HL-60 (cell line): ENCODE measurements around the gene EPS8L3.
"Not testable (repeated sequence)": the region's sequence is repeated elsewhere in the genome, so short reads cannot be mapped to it uniquely, and the experiment has no call there.

Experiments used
- GABPA ChIP-seq: IDR thresholded peaks from 2 replicates; pipeline ENCODE4 v1.6.1; 2012; ENCODE audit warnings: low read depth
- TF ChIP-seq, protein P1 (sequence below): IDR thresholded peaks from one replicate; pipeline ENCODE4 v1.5.1; 2011; ENCODE audit warnings: low read length, control low read depth, inconsistent platforms; ENCODE audit not compliant: insufficient read depth
- TF ChIP-seq, protein P2 (sequence below): IDR thresholded peaks from 2 replicates; pipeline ENCODE4 v1.6.1; 2012; ENCODE audit warnings: low read depth; ENCODE audit not compliant: insufficient replicate concordance

DNA sequence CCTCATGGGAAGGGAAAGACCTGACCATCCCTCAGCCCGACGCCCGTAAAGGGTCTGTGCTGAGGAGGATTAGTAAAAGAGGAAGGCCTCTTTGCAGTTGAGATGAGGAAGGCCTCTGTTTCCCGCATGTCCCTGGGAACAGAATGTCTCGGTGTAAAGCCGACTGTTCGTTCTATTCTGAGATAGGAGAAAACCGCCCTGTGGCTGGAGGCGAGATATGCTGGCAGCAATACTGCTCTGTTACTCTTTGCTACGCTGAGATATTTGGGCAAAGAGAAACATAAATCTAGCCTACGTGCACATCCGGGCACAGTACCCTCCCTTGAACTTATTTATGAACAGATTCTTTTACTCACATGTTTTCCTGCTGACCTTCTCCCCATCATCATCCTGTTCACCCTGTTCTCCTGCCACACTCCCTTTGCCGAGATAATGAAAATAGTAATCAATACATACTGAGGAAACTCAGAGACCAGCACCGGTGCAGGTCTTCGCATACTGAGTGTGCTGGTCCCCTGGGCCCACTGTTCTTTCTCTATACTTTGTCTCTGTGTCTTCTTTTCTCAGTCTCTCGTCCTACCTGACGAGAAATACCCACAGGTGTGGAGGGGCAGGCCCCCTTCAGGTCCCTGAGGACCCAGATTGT is 3.4 kb upstream of the EPS8L3 start:
- TF ChIP-seq, protein P1, sequence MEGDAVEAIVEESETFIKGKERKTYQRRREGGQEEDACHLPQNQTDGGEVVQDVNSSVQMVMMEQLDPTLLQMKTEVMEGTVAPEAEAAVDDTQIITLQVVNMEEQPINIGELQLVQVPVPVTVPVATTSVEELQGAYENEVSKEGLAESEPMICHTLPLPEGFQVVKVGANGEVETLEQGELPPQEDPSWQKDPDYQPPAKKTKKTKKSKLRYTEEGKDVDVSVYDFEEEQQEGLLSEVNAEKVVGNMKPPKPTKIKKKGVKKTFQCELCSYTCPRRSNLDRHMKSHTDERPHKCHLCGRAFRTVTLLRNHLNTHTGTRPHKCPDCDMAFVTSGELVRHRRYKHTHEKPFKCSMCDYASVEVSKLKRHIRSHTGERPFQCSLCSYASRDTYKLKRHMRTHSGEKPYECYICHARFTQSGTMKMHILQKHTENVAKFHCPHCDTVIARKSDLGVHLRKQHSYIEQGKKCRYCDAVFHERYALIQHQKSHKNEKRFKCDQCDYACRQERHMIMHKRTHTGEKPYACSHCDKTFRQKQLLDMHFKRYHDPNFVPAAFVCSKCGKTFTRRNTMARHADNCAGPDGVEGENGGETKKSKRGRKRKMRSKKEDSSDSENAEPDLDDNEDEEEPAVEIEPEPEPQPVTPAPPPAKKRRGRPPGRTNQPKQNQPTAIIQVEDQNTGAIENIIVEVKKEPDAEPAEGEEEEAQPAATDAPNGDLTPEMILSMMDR: not testable (repeated sequence)
- not testable (repeated sequence) for TF ChIP-seq GABPA
- TF ChIP-seq, protein P2, sequence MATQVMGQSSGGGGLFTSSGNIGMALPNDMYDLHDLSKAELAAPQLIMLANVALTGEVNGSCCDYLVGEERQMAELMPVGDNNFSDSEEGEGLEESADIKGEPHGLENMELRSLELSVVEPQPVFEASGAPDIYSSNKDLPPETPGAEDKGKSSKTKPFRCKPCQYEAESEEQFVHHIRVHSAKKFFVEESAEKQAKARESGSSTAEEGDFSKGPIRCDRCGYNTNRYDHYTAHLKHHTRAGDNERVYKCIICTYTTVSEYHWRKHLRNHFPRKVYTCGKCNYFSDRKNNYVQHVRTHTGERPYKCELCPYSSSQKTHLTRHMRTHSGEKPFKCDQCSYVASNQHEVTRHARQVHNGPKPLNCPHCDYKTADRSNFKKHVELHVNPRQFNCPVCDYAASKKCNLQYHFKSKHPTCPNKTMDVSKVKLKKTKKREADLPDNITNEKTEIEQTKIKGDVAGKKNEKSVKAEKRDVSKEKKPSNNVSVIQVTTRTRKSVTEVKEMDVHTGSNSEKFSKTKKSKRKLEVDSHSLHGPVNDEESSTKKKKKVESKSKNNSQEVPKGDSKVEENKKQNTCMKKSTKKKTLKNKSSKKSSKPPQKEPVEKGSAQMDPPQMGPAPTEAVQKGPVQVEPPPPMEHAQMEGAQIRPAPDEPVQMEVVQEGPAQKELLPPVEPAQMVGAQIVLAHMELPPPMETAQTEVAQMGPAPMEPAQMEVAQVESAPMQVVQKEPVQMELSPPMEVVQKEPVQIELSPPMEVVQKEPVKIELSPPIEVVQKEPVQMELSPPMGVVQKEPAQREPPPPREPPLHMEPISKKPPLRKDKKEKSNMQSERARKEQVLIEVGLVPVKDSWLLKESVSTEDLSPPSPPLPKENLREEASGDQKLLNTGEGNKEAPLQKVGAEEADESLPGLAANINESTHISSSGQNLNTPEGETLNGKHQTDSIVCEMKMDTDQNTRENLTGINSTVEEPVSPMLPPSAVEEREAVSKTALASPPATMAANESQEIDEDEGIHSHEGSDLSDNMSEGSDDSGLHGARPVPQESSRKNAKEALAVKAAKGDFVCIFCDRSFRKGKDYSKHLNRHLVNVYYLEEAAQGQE: not testable (repeated sequence)
